ENCODE results near the gene TUBA8. TPM values are rescaled to one million over a fixed set of nuclear protein-coding genes. Genes with fewer than 3 reads are reported as not detected.

Gene TUBA8
- total RNA-seq, 1 experiment from 2014 or later, result 1.9 TPM

GRCh38 chr22:18077639-18078328 is 32.8 kb upstream of the TUBA8 start, which contains the start of gene PEX26:
TSS of gene PEX26 (plus strand) at chr22:18077990. CDS start at chr22:18078377, 387 bp downstream.
- no peaks in the 10 kb centered on the region for H3K9me2 ChIP-seq (replicated peaks; ENCODE audit: low read length)
- TF ChIP-seq EZH2 (IDR thresholded peaks at IDR 0.05; ENCODE audit: low read length, unreplicated experiment), result no peak
- no peak for TF ChIP-seq CTCF (conservative IDR thresholded peaks at IDR 0.05; ENCODE audit: low read depth, low read length)
- no peak for TF ChIP-seq EZH2phosphoT487 (IDR thresholded peaks at IDR 0.05; ENCODE audit: borderline replicate concordance, low read length)
- no peaks in the 10 kb centered on the region for H4K20me1 ChIP-seq (ENCODE audit: low read length)
- peak within 1 kb of the TSS; percentile 95 for H3K4me2 ChIP-seq (ENCODE audit: low read length)
- TSS peak; percentile 61 for BruUV-seq (replicated peaks)
- H3K4me3 ChIP-seq (ENCODE audit: low read length), result peak within 1 kb of the TSS; percentile 98
- H3K4me1 ChIP-seq (ENCODE audit: insufficient read depth, low read length), result peaks cover 24% of the 10 kb centered on the region
- intact Hi-C loops (cut with micrococcal nuclease), result loop anchor here (2.0 to 5.0 kb wide), 3 partner anchors 45 to 180 kb away; partner anchors contain the start of gene MICAL3
- DNase-seq (peak; percentile 85), ATAC-seq (peak; percentile 95)
- no peaks in the 10 kb centered on the region for H3K27me3 ChIP-seq (ENCODE audit: low read length)
- peaks cover 57% of the 10 kb centered on the region for H3K79me2 ChIP-seq (ENCODE audit: low read length)
- POLR2A ChIA-PET (ENCODE audit: unreplicated experiment), result interaction anchor here (0.5 to 0.9 kb wide), 3 partner anchors 11 to 72 kb away, joined by 3 to 14 read pairs (median 5); partner anchors contain the start of gene USP18
- CTCF ChIA-PET, result no interaction called here
- peak within 1 kb of the TSS; percentile 84 for H2AFZ ChIP-seq (ENCODE audit: low read length)
- H3K36me3 ChIP-seq (ENCODE audit: low read depth, low read length), result peaks cover 5% of the 10 kb centered on the region; the same call in 1 of the 2 replicates
- H3K9me3 ChIP-seq (ENCODE audit: low read length), result no peaks in the 10 kb centered on the region
- peak within 1 kb of the TSS; percentile 73 for H3K27ac ChIP-seq (ENCODE audit: low read length)
- no peaks in the 10 kb centered on the region for H3F3A ChIP-seq (ENCODE audit: low read length, unreplicated experiment)
- H3K9ac ChIP-seq (ENCODE audit: low read length), result peak within 1 kb of the TSS; percentile 99

- H3K79me2 ChIP-seq (ENCODE audit: low read length), result peaks cover 60% of the 10 kb centered on the region
- intact Hi-C loops (cut with micrococcal nuclease), result loop anchor here (5.0 kb wide), 1 partner anchor 181 kb away; no protein-coding TSS in a partner anchor
- no peaks in the 10 kb centered on the region for H4K20me1 ChIP-seq (ENCODE audit: low read length)
- H3F3A ChIP-seq (ENCODE audit: low read length, unreplicated experiment), result no peaks in the 10 kb centered on the region
- peak overlapping the region; percentile 98 for H3K4me3 ChIP-seq (ENCODE audit: low read length)
- no peaks in the 10 kb centered on the region for H3K9me2 ChIP-seq (replicated peaks; ENCODE audit: low read length)
- H3K4me1 ChIP-seq (ENCODE audit: insufficient read depth, low read length), result peaks cover 24% of the 10 kb centered on the region
- POLR2A ChIA-PET (ENCODE audit: unreplicated experiment), result interaction anchor here (0.5 to 0.9 kb wide), 2 partner anchors 11 to 71 kb away, joined by 5 to 14 read pairs; partner anchors contain the start of gene USP18
- H3K4me2 ChIP-seq (ENCODE audit: low read length), result peak overlapping the region; percentile 95
- peaks cover 8% of the 10 kb centered on the region; the same call in 1 of the 2 replicates for H3K36me3 ChIP-seq (ENCODE audit: low read depth, low read length)
- CTCF ChIA-PET, result no interaction called here
- no peaks in the 10 kb centered on the region for H3K9me3 ChIP-seq (ENCODE audit: low read length)
- TF ChIP-seq CTCF (conservative IDR thresholded peaks at IDR 0.05; ENCODE audit: low read depth, low read length), result 0 out of 2 replicates have a peak, but pooled peaks have one; percentile 15
- TF ChIP-seq EZH2phosphoT487 (IDR thresholded peaks at IDR 0.05; ENCODE audit: borderline replicate concordance, low read length), result no peak
- H3K27ac ChIP-seq (ENCODE audit: low read length), result peak overlapping the region; percentile 73
- H3K27me3 ChIP-seq (ENCODE audit: low read length), result no peaks in the 10 kb centered on the region
- H2AFZ ChIP-seq (ENCODE audit: low read length), result peak overlapping the region; percentile 84
- DNase-seq, result peak; percentile 45
- peak; percentile 52 for ATAC-seq
- no TSS peak for BruUV-seq (replicated peaks)
- H3K9ac ChIP-seq (ENCODE audit: low read length), result peak overlapping the region; percentile 99
Observed at GRCh38 chr22:18078329-18079041, 32.1 kb upstream of the TUBA8 start.
